Ovary (tissue), 3 donors: ENCODE measurements around the gene OR2T5.
"Not testable (repeated sequence)": the region's sequence is repeated elsewhere in the genome, so short reads cannot be mapped to it uniquely, and the experiment has no call there.

ENCODE experiments used
- CTCF ChIP-seq, 3 donors: fragments of 450-650 bp in 2 of 3; fragments of 200-600 bp in 1 of 3; IDR thresholded peaks; one replicate each; pipeline versions ENCODE4 v1.5.1 to v1.8.0; 2016 to 2022; ENCODE audit warnings: antibody characterized with exemption in 3 of 3, mild to moderate bottlenecking in 1 of 3
- EP300 ChIP-seq: sonication (generic); formaldehyde crosslinking; IDR thresholded peaks from one replicate; pipeline ENCODE4 v1.6.1; 2017; ENCODE audit warnings: antibody characterized with exemption
- POLR2A ChIP-seq: fragments of 450-650 bp; IDR thresholded peaks from one replicate; pipeline ENCODE4 v1.6.1; 2017; ENCODE audit warnings: antibody characterized with exemption, mild to moderate bottlenecking, moderate library complexity
- donor health status: DM: no; HTN: no; CAD: no.

- not testable (repeated sequence) for TF ChIP-seq POLR2A; CTCF (IDR thresholded peaks at IDR 0.05); EP300
Observed at GRCh38 chr1:248500305-248501035, 12.1 kb downstream of the OR2T5 start.
